Stomach (tissue), 9 donors: ENCODE data around the gene COL5A1. TPM values are rescaled to one million over a fixed set of nuclear protein-coding genes. Genes with fewer than 3 reads are reported as not detected.
A peak's percentile ranks its signal among the peaks of the same experiment; 100 is the strongest.

ENCODE experiments used
- DNase-seq, 2 donors: peaks; one replicate each; pipeline versions ENCODE4 v3.0.0 to v3.0.0-alpha.2; 2013 to 2019
- H3K27ac ChIP-seq, 5 donors: fragments of 200-600 bp in 4 of 5; sonication (generic) in 4 of 5; one replicate each; pipeline ENCODE4 v1.5.1; 2013 to 2019; ENCODE audit warnings: mild to moderate bottlenecking in 1 of 5, moderate library complexity in 1 of 5
- H3K27me3 ChIP-seq, 3 donors: fragments of 200-600 bp; sonication (generic); one replicate each; pipeline ENCODE4 v1.5.1; 2017 to 2019; ENCODE audit warnings: mixed run types in 1 of 3
- H3K36me3 ChIP-seq, 4 donors: fragments of 200-600 bp; sonication (generic); 1 replicate in 3 of 4; 2 replicates in 1 of 4; pipeline ENCODE4 v1.5.1; 2016 to 2019
- H3K4me1 ChIP-seq, 4 donors: fragments of 200-600 bp; sonication (generic); one replicate each; pipeline ENCODE4 v1.5.1; 2016 to 2019
- H3K4me3 ChIP-seq, 4 donors: fragments of 200-600 bp; sonication (generic) in 3 of 4; one replicate each; pipeline ENCODE4 v1.5.1; 2016 to 2019; ENCODE audit warnings: mild to moderate bottlenecking in 1 of 4
- H3K9me3 ChIP-seq, 4 donors: fragments of 200-600 bp; sonication (generic); one replicate each; pipeline ENCODE4 v1.5.1; 2016 to 2019
- CTCF ChIP-seq, 7 experiments: fragments of 450-650 bp in 4 of 7; fragments of 200-600 bp in 3 of 7; sonication (generic) in 3 of 7; IDR thresholded peaks; one replicate each; pipeline ENCODE4 v1.5.1; 2016 to 2019; ENCODE audit warnings: antibody characterized with exemption in 7 of 7, control low read depth in 2 of 7, mild to moderate bottlenecking in 1 of 7
- EP300 ChIP-seq: sonication (generic); formaldehyde crosslinking; IDR thresholded peaks from one replicate; pipeline ENCODE4 v1.6.1; 2017; ENCODE audit warnings: antibody characterized with exemption
- POLR2A ChIP-seq, 4 donors: fragments of 450-650 bp; IDR thresholded peaks; one replicate each; pipeline ENCODE4 v1.6.1; 2016; ENCODE audit warnings: antibody characterized with exemption in 4 of 4, control low read depth in 2 of 4, mild to moderate bottlenecking in 1 of 4, moderate library complexity in 1 of 4
- POLR2AphosphoS5 ChIP-seq, 3 donors: sonication (generic); formaldehyde crosslinking; IDR thresholded peaks; one replicate each; pipeline ENCODE4 v1.6.1; 2016; ENCODE audit warnings: antibody characterized with exemption in 3 of 3
- WGBS, 5 donors: extraction: QIAGEN DNeasy Blood & Tissue Kit in 3 of 5; methylation state at CpG; one replicate each; pipeline versions ENCODE4 v1.1.5 to v1.1.7; 2013 to 2018; 5-methylcytosine and 5-hydroxymethylcytosine counted together
- intact Hi-C: fragments of 100-400 bp; cut with DNase I; formaldehyde crosslinking; loops from one replicate; pipeline ENCODE4 v1.15.1; 2023; ENCODE audit warnings: low total_unique reads
- polyA plus RNA-seq, 3 donors: library from polyadenylated mRNA; stranded (reverse); fragments of 200-250 nt; gene quantifications; one replicate each; pipeline ENCODE4 v1.2.3, GENCODE V29; 2013
- total RNA-seq, 5 donors: library from RNA; depleted of rRNA; stranded (reverse); fragments of >200 nt; gene quantifications; one replicate each; pipeline versions ENCODE4 v1.1.0 to v1.2.3, GENCODE V29; 2014 to 2016
- donor health status: healthy with polysubstance abuse.
- donor health status: Bipolar disorder and iron deficiency.
- donor health status: healthy.

COL5A1 gene
- total and polyA plus RNA-seq, 8 donors = 7.3 to 205 (median 26.4) TPM

DNA sequence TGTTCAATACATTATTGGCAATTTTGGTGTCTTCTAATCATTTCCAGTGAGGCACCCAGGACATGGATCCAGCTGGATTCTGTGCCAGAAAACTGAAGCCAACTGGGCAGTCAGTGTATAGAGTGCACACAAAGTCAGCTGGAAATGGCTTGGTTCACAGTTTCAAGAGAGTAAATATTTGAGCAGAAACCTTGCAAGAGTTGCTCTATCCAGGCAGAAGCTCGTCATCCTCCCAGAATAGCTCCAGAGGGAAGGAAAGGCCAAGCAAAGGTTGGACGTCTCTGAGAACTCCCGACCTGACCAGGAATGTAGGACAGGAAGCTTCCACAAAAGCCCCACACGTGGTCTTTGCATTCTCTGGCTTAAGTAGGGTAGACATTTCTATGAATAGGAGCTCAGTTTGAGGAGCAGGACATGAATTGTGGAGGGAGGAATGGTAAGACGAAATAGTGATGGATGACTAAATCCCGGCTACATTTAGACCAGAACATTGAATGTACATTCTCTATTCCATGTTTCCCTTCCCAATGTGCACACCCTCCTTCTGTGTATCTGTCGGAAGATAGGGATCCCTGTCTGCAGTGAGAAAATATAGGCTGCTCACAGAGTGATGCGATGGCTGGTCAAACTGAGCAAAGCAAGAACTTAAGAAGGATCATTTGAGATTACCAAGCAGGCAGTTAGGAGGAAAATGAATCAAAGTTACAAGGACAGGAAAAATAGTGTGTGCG, 166.3 kb downstream of the COL5A1 start:
- Histone ChIP-seq H3K36me3 (peaks cover 8 to 77% (median 55%) of the 10 kb centered on the region in 4 donors), H3K4me3 (no peak overlapping the region), H3K4me1 (peaks cover 0 to 19% (median 9%) of the 10 kb centered on the region in 4 donors), H3K27me3 (no peaks in the 10 kb centered on the region), H3K27ac (peak overlapping the region in 3 of 5 donors; percentile 26 to 57 (median 51)), H3K9me3 (no peaks in the 10 kb centered on the region)
- intact Hi-C loops = no loop called here
- peak in 1 of 2 donors; percentile 64 for DNase-seq
- TF ChIP-seq CTCF (IDR thresholded peaks at IDR 0.05) (no peak), POLR2AphosphoS5 (IDR thresholded peaks at IDR 0.05) (peak in 1 of 3 donors; percentile 14)
- WGBS, 5 donors = 42 to 58% (median 51%) methylated on average over 9 of the region's 9 CpGs

DNA sequence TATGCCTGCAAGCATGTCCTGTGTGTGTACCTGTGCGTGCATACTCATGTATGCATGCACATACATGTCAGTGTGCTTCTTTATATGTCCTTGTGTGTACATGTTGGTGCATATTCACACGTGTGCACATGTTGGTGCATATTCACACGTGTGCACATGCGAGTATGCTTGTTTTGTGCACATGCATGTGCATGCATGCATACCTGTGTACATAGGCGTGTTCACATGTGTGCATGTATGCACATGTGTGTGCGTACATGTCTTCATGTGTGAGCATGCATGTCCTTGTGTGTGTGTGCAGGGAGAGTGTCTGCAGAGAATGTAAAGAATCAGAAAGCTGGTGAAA, 166.8 kb downstream of the COL5A1 start:
- Histone ChIP-seq H3K27me3 (no peaks in the 10 kb centered on the region), H3K27ac (no peak overlapping the region), H3K4me3 (no peak overlapping the region), H3K4me1 (peaks cover 0 to 19% (median 9%) of the 10 kb centered on the region in 4 donors), H3K36me3 (peaks cover 8 to 77% (median 58%) of the 10 kb centered on the region in 4 donors), H3K9me3 (no peaks in the 10 kb centered on the region)
- intact Hi-C loops = no loop called here
- 82 to 93% (median 89%) methylated on average over 6 of the region's 6 CpGs for WGBS, 5 donors
- no peak for DNase-seq
- TF ChIP-seq POLR2A (IDR thresholded peaks at IDR 0.05) = no peak
- TF ChIP-seq EP300 = no peak
- no peak for TF ChIP-seq POLR2AphosphoS5 (IDR thresholded peaks at IDR 0.05)
- no peak for TF ChIP-seq CTCF (IDR thresholded peaks at IDR 0.05)

GRCh38 chr9:134809292-134809691, 167.7 kb downstream of the COL5A1 start:
- Histone ChIP-seq H3K27me3 (no peaks in the 10 kb centered on the region), H3K4me1 (peaks cover 0 to 19% (median 9%) of the 10 kb centered on the region in 4 donors), H3K27ac (no peak overlapping the region), H3K9me3 (no peaks in the 10 kb centered on the region), H3K4me3 (no peak overlapping the region), H3K36me3 (peaks cover 6 to 77% (median 59%) of the 10 kb centered on the region in 4 donors)
- no peak for DNase-seq
- TF ChIP-seq CTCF (IDR thresholded peaks at IDR 0.05) = no peak
- TF ChIP-seq EP300 = no peak
- TF ChIP-seq POLR2AphosphoS5 (IDR thresholded peaks at IDR 0.05) = no peak
- TF ChIP-seq POLR2A (IDR thresholded peaks at IDR 0.05) = no peak
- 83 to 92% (median 89%) methylated on average over 8 to 15 of the region's 15 CpGs for WGBS, 5 donors
- intact Hi-C loops = no loop called here

- WGBS, 5 donors = 79 to 86% (median 83%) methylated on average over 10 of the region's 10 CpGs
- H3K9me3 ChIP-seq = no peaks in the 10 kb centered on the region
- DNase-seq = no peak
- intact Hi-C loops = no loop called here
- H3K27ac ChIP-seq = no peak overlapping the region
- no peaks in the 10 kb centered on the region for H3K27me3 ChIP-seq
- H3K4me1 ChIP-seq = peaks cover 0 to 19% (median 9%) of the 10 kb centered on the region in 4 donors
- no peak overlapping the region for H3K4me3 ChIP-seq
- H3K36me3 ChIP-seq = peaks cover 6 to 77% (median 60%) of the 10 kb centered on the region in 4 donors
- TF ChIP-seq POLR2AphosphoS5 (IDR thresholded peaks at IDR 0.05) = no peak
- TF ChIP-seq CTCF (IDR thresholded peaks at IDR 0.05) = no peak
- no peak for TF ChIP-seq EP300
Observed at GRCh38 chr9:134809826-134810225, 168.2 kb downstream of the COL5A1 start.
